ENCODE results near the gene RPF1.
"Not testable (repeated sequence)": the region's sequence is repeated elsewhere in the genome, so short reads cannot be mapped to it uniquely, and the experiment has no call there.

GRCh38 chr1:84507887-84508286, 28.8 kb downstream of the RPF1 start:
- TF ChIP-seq CTCF, POLR2A (IDR thresholded peaks at IDR 0.05): not testable (repeated sequence)

Measured in body of pancreas (tissue), 4 donors.